PC-9 (cell line): Measurements from ENCODE around the gene NPW.

Experiments
- CTCF ChIP-seq: fragments of 200-600 bp; sonication (generic); conservative IDR thresholded peaks from 2 replicates; pipeline ENCODE4 v1.6.1; 2017; ENCODE audit warnings: mixed run types, antibody characterized with exemption, mild to moderate bottlenecking, moderate library complexity
- EZH2 ChIP-seq: fragments of 200-600 bp; sonication (generic); IDR thresholded peaks from 2 replicates; pipeline ENCODE4 v1.8.0; 2017; ENCODE audit warnings: antibody characterized with exemption, low read depth

DNA sequence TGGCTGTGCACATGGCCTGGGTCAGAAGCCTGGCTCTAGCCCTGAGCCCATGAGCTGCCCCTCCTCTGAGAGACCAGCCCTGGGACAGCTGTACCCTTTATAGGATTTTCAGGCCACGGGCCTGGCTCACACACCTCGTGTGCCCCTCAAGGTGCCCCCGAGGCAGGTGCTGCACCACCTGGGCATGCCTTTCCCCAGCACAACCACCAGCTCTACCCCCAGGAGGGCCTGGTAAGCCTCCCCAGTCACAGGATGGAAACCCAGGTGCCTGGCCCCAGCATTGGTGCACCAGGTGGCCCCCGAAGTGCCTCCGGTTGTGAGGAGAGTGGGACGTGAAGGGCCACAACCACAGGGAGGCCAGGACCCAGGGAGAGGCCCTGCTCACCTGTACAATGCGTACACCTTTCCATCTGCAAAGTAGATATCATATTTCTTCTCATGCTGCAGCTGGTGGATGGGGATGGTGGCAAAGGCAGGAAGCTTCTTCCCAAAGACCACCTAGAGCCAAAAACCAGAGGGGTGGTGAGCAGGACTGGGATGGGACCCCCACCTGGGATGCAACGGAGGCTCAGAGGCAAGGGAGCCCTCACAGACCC lies 16.3 kb upstream of the NPW start:
- no peak for TF ChIP-seq CTCF
- TF ChIP-seq EZH2, result no peak
